ENCODE results near the gene RFNG.

The RFNG gene

GRCh38 chr17:82077617-82078358 lies 26.2 kb upstream of the RFNG start:
- no peak for DNase-seq

DNA sequence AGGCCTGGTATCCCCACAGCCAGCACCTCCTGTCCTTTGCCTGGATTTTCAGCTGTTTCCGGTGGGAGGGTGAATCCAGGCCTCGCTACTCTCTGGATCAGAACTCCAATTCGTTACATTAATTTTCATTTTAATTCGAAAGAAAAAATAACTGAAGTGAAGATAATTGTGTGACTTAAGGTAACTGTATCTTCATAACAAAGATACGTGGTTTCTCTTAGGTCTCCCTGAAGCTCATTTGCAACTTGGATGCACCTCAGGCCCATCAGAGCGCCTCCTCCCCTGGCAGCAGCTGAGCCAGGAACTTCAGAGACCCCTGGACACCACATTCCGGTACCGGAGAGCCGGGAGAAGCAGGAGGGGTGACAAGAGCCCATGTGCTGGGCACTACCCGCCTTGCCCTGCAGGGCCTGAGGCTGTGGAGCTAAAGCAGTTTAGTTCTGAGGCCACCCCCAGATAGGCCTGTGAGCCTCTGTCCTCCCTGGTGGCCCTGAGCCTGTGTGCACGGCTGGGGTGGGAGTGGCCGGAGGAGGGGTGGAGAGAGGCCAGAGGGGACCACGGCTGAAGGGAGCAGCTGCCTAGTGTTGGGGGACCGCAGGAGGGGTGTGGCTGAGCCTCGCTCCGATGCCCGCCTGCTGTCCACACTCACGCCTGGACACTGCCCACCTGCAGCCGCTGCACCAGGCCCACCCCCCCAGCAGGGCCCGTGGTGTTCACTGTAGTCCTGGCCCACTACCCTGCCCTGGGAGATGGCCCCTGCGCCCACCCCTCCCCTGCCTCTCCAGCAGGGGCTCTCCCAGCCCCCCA lies 25.4 kb upstream of the RFNG start:
- DNase-seq = no peak

GRCh38 chr17:82076018-82076784 lies 24.6 kb upstream of the RFNG start:
- no peak for DNase-seq

DNA sequence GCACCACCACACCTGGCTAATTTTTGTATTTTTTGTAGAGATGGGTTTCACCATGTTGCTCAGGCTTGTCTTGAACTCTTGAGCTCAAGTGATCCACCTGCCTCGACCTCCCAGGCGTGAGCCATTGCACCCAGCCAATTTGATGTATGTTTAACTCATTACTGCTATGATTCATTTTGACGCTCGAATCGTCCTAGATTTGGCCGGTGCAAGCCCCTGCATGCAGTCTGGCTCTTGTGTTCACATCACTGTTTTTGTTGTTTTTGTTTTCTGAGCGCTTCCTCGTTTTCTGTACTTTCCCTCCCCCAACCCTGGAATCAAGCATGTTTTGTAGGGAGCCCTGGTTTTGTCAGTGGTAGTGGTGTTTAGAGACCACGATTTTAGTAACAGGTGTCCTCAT lies 21.8 kb upstream of the RFNG start:
- no peak for DNase-seq

DNA sequence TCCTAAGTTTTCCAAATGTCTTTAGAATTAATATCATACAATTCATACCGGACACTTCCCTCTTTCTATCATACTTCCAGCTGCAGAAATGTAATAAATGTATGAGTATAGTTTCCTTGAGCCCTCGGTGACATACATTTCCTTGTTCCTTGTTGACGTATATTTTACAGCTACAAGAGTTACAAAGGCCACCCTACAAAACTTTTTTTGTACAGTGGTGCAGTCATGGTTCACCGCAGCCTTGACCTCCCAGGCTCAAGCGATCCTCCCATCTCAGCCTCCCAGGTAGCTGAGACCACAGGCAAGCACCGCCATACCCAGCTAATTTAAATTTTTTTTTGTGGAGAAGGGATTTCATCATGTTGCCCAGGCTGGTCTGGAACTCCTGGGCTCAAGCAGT lies 21.2 kb upstream of the RFNG start:
- DNase-seq = no peak

- DNase-seq = no peak
Measured at GRCh38 chr17:82070611-82071010, 19.0 kb upstream of the RFNG start.

DNA sequence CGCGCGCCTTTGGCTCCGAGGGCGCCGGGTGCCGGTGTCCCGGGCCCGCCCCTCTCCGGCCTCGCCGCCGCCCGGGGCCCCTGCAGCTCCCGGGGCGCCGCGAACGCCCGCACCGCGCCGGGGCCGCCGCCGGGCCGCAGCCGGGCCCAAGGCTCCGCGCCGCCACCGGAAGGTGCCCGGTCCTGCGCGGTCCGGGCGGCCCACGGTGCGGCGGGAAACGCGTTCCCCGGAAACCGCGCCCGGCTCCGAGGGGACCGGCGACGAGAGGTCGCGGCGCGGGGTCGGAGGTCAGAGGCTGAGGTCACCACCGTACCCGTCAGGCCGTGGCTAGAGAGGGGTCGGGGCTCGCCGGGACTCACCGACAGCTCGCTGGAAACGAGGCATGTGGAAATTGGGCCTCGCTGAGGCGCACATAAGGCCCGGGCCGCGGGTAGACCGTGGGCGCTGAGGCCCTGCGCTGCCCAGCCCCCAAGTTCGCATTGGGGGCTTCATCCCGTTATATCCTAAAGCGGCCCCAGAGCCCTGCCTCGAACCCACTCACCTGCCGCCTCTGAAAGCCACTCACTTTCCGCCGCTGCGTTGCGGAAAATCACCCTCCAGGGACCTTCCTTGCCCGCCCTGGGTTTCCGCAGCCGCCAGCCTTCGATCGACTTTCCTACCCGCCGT lies 14.2 kb upstream of the RFNG start, which contains the start of gene DUS1L:
Gene DUS1L, minus strand, starts transcription at position 167 of the 666 bp plus-strand sequence. CDS start 745 bp downstream, outside the sequence.
- peak; percentile 80 for DNase-seq

DNA sequence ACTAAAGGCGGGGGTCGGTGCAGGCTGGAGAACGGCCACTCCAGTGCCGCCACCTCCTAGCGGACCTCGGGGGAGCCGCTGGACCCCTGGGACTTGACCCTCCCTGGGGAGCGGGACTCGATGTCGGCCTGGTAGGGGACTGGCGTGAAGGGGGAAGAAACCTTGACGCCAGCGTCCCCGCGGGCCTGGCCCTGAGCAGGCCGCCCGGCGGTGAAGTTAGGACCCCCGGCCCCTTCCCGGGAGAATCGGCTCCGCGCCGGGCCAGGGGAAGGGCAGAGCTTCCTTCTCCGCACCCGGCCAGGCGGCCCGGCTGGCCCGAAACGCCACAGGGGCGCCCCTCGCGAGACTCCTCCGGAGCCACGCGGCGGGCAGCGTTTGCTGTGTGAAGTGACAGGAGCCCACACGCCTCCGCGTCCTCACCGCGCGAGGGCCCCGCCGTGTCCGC lies 13.6 kb upstream of the RFNG start:
- peak; percentile 49 for DNase-seq

DNA sequence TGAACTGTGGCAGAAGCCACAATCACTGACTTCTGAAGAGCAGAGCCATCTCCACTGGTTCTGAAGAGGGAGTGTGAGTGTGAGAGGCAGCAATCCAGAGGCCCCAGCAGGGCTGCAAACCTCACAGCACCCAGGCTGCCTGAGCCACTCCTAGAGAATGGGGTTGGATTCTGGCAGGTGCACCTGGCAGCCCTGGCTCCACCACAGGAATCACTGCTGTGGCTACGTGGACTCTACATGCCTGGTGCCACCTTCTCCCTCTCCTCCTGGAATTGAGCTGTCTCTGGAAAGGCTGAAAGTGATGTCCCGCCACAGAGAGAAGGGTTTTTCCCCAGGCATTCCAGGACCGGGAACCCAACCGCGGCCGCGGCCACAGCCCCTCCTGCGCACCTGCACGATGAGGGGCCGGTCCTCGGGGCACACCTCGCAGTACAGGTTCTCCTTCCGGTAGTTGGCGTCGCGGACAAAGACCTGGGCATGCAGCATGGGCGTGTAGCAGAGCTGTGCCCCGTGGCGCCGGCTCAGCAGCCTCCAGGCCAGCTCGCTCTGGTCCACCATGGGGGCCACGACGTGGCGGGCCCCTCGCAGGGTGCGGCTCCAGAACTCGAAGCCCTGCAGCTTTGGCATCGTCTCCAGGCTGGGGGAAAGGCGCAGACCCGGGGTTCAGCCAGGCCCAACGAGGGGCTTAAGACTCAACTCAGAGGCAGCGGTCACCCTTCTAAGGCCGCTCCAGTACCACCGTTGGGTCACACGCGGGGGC lies 13.0 kb upstream of the RFNG start:
- DNase-seq = no peak

DNA sequence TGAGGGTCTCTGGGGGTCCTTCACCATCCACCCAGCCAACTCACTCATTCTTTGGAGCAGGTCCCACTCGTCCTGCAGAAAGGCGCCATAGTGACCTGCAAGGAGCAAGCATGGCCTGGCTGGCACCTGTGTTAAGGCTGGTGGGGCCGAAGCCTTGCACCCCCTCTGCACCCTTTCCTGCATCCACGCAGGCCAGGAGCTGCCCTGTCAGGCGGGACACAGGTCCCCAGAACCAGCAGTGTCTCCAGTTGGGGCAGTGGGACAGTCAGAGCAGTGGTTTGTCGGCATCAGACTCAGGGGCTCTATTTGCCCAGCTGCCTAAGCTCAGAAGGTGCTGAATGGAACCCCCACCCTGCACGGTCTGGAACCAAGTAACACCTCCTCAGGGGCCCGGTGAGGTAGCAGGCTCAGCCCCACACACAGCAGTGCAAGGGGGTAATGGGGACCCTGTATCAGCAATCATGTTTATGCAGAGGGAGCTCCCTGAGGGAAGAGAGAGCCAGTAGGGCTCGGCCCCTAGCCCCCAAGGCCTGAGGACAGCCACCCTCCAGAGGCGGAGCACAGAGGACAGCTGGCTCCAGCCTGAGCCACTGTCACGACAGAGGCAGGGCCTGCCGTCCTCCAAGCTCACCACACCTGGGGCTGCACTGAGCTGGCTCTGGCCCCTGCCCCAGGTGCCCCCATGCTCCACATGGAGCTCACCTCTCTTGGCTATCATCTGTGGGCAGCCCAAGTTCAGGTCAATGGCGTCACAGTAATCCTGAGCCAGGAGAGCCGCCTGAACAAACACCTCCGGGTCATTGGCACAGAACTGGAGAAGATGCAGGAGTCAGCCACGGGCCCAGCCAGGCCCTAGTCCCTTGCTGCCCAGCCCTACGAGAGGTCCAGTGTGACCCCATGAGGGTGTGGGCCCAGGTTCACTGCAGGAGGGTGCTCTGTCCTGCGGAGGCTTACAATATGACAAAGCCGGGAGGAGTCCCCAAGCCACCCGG lies 12.1 kb upstream of the RFNG start:
- DNase-seq = no peak

DNA sequence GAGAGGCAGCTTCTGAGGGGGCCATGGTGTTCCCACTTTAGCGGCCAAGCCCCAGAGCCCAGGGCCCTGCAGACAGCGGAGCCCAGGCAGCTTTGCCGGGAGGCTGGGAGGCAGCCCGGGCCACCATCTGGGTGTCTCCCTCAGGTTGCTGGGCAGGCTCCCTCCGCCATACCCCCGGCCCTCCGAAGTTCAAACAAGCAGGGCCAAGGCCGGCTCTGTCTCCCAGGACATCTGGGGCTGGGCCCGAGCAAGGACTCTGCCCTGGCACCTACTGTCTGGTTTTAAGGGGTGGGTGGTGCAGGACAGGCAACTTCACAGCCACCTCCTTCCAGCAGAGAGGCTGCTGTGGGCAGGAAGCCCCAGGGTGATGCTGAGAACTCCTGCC lies 11.4 kb upstream of the RFNG start:
- DNase-seq = no peak

DNA sequence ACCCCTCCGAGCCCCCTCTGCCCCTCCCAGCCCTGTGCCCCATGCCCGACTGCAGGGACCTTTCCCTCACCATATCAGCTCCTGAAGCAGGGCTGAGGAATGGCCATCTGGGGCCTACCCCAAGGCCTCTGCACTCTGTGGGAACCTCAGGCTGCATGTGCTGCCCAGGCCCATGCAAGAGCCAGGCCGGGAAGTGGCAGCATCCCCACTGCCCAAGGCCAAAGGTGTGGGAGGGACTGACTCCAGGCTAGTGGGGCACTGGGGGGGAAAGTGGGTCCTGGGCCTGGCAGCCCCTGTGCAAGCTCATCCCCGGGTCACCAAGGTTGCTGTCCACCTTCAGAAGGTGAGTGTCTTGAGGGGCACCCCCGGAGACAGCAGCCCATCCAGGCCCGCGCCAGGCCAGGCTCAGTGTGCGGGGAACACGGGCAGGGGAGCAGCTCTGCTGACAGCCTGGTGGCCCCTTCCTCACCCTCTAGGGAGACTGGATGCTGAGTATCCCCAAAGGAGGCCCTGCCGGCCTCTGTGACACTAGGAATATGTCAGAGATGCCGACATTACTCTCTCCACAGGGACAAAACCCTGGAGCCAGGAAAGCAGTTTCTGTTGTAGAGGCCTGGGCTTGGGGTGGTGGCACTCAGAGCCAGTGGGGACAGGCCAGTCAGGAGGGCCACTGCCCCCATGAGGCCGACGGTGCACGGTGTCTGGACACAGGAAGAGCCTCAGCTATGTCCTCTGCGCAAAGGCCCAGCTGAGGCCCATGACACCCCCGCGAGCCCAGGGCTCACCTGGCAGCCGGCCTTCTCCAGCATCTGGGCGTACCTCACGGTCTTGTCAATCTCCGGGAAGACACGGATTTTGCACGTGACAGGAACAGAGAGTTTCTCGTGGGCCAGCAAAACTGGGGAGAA lies 10.7 kb upstream of the RFNG start:
- no peak for DNase-seq

GRCh38 chr17:82061047-82061925 lies 9.7 kb upstream of the RFNG start:
- no peak for DNase-seq

DNA sequence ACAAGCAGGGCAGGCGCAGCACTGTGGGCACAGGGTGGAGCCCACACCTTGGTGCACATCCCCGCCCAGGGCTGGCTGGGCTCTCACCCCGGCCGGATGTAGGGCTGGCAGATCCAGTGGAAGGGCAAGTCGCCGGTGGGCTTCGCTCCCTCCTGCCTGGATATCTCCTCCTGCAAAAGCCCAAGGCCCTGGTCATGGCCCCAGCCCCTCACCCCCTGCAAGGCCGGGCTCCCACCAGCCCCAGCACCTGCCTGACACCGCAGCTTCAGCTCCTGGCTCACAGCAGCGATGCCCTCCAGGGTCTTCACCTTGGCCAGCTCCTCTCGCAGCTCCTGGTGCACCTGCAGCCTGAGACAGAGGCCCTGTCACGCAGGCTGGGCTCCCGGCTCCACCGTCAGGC lies 9.0 kb upstream of the RFNG start:
- no peak for DNase-seq

GRCh38 chr17:82060001-82060380 lies 8.4 kb upstream of the RFNG start:
- DNase-seq = no peak

DNA sequence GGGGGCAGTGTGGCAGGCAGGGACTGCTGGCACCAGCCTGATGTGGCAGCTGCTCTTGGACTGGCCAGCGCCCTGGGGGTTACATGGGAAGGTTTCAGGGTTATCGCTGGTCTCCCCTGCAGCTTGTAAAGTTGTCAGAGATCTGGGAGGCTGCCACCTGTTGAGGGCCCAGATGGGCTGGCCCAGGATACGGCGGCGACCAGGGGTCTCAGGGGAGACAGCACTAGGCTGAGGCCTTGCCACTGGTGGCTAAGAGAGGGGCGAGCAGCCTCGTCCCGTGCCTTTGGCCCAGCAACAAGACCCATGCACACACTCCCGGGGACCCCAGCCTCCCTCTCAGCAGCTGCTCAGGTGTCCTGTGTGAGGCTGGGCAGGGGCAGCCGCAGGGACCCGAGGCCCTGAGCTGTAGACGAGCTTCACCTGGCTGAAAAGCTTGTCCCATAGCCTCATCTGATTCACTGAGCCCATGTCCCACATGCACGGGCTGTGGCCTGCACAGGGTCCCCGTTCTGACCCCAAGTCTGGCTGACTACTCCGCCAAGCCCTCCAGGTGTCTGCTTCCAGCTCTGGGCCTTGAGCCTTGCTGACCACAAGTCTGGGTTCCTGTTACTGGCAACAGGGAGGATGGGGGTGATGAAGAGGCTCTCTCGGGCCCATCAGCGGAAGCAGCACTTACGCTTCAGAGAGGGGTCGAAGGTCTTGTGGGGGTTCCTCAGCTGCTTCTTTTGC lies 7.8 kb upstream of the RFNG start:
- no peak for DNase-seq

- no peak for DNase-seq
Measured at GRCh38 chr17:82058855-82059249, 7.2 kb upstream of the RFNG start.
